Measurements from ENCODE around the gene TRAF2. TPM values are rescaled to one million over a fixed set of nuclear protein-coding genes. Genes with fewer than 3 reads are reported as not detected.

Gene TRAF2
- total RNA-seq, 2 donors from 2014 or later = 45.9 to 55.1 TPM

GRCh38 chr9:136899196-136899595 lies 12.9 kb downstream of the TRAF2 start:
- Histone ChIP-seq H3K36me3 (ENCODE audit: control insufficient read depth, insufficient read depth, low read length) (peaks cover 61% of the 10 kb centered on the region), H3K9me3 (ENCODE audit: control insufficient read depth, low read length) (no peaks in the 10 kb centered on the region), H3K27ac (ENCODE audit: low read depth, low read length) (no peak overlapping the region), H3K4me3 (ENCODE audit: low read length) (no peak overlapping the region), H3K9ac (ENCODE audit: extremely low read depth, low read length, poor library complexity, severe bottlenecking) (no peak overlapping the region), H3K4me1 (ENCODE audit: control insufficient read depth, insufficient read depth, low read length) (no peaks in the 10 kb centered on the region), H3K27me3 (ENCODE audit: control insufficient read depth, insufficient read depth, low read length, poor library complexity, severe bottlenecking) (no peaks in the 10 kb centered on the region)
- Mint-ChIP-seq H3K36me3 (ENCODE audit: low read depth) (peaks cover 54% of the 10 kb centered on the region), H3K4me3 (no peak overlapping the region), H3K9me3 (no peaks in the 10 kb centered on the region), H3K27ac (peak overlapping the region; percentile 39), H3K4me1 (no peaks in the 10 kb centered on the region), H3K27me3 (ENCODE audit: insufficient read depth) (no peaks in the 10 kb centered on the region)
- no peak for DNase-seq
- TF ChIP-seq, protein P1, sequence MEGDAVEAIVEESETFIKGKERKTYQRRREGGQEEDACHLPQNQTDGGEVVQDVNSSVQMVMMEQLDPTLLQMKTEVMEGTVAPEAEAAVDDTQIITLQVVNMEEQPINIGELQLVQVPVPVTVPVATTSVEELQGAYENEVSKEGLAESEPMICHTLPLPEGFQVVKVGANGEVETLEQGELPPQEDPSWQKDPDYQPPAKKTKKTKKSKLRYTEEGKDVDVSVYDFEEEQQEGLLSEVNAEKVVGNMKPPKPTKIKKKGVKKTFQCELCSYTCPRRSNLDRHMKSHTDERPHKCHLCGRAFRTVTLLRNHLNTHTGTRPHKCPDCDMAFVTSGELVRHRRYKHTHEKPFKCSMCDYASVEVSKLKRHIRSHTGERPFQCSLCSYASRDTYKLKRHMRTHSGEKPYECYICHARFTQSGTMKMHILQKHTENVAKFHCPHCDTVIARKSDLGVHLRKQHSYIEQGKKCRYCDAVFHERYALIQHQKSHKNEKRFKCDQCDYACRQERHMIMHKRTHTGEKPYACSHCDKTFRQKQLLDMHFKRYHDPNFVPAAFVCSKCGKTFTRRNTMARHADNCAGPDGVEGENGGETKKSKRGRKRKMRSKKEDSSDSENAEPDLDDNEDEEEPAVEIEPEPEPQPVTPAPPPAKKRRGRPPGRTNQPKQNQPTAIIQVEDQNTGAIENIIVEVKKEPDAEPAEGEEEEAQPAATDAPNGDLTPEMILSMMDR (conservative IDR thresholded peaks at IDR 0.05) = no peak
- 89 to 90% methylated on average over 9 of the region's 9 CpGs for WGBS, 2 experiments (ENCODE audit: insufficient coverage in 1 of 2, insufficient read length in 1 of 2)

GRCh38 chr9:136900556-136900955 lies 14.2 kb downstream of the TRAF2 start:
- Mint-ChIP-seq H3K9me3 (no peaks in the 10 kb centered on the region), H3K27me3 (ENCODE audit: insufficient read depth) (no peaks in the 10 kb centered on the region), H3K4me3 (no peak overlapping the region), H3K27ac (no peak overlapping the region), H3K36me3 (ENCODE audit: low read depth) (peaks cover 54% of the 10 kb centered on the region), H3K4me1 (no peaks in the 10 kb centered on the region)
- DNase-seq = no peak
- Histone ChIP-seq H3K9me3 (ENCODE audit: control insufficient read depth, low read length) (no peaks in the 10 kb centered on the region), H3K27me3 (ENCODE audit: control insufficient read depth, insufficient read depth, low read length, poor library complexity, severe bottlenecking) (no peaks in the 10 kb centered on the region), H3K4me1 (ENCODE audit: control insufficient read depth, insufficient read depth, low read length) (no peaks in the 10 kb centered on the region), H3K9ac (ENCODE audit: extremely low read depth, low read length, poor library complexity, severe bottlenecking) (no peak overlapping the region), H3K27ac (ENCODE audit: low read depth, low read length) (no peak overlapping the region), H3K36me3 (ENCODE audit: control insufficient read depth, insufficient read depth, low read length) (peaks cover 65% of the 10 kb centered on the region), H3K4me3 (ENCODE audit: low read length) (no peak overlapping the region)
- TF ChIP-seq, protein P1 (conservative IDR thresholded peaks at IDR 0.05) = no peak
- 96 to 97% methylated on average over 6 to 10 of the region's 10 CpGs for WGBS, 2 experiments (ENCODE audit: insufficient coverage in 1 of 2, insufficient read length in 1 of 2)

DNA sequence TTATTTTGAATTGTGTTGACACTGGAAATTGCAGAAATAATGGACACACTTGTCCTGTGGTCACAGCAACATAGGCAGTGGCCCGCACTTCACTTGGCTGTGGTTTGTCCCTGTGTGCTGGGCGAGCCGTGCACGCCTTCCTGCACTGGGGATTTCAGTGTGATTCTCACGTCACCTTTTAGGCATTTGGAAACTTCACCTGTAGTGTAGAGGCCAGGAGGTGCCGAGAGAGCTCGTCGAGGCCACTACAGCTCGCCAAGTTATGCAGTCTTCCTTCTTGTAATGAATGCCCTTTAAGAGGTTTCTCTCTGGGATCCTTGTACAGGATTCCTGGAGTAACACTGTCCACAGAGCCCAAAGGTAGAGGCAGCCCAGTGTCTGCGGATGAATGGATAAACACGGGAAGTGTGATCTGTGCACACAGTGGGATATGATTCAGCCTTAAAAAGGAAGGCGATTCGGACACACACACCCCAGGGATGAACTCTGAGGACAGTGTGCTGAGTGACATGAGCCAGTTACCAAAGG lies 14.7 kb downstream of the TRAF2 start:
- H3K9me3 Mint-ChIP-seq = no peaks in the 10 kb centered on the region
- no peaks in the 10 kb centered on the region for H3K27me3 ChIP-seq (ENCODE audit: control insufficient read depth, insufficient read depth, low read length, poor library complexity, severe bottlenecking)
- H3K36me3 ChIP-seq (ENCODE audit: control insufficient read depth, insufficient read depth, low read length) = peaks cover 67% of the 10 kb centered on the region
- no peaks in the 10 kb centered on the region for H3K9me3 ChIP-seq (ENCODE audit: control insufficient read depth, low read length)
- H3K4me3 ChIP-seq (ENCODE audit: low read length) = no peak overlapping the region
- no peaks in the 10 kb centered on the region for H3K4me1 ChIP-seq (ENCODE audit: control insufficient read depth, insufficient read depth, low read length)
- peak overlapping the region; percentile 75 for H3K27ac Mint-ChIP-seq
- no peak for DNase-seq
- WGBS, 2 experiments (ENCODE audit: insufficient coverage in 1 of 2, insufficient read length in 1 of 2) = 92 to 96% methylated on average over 11 to 13 of the region's 13 CpGs
- TF ChIP-seq, protein P1 (conservative IDR thresholded peaks at IDR 0.05) = no peak
- no peaks in the 10 kb centered on the region for H3K4me1 Mint-ChIP-seq
- no peak overlapping the region for H3K27ac ChIP-seq (ENCODE audit: low read depth, low read length)
- no peak overlapping the region for H3K9ac ChIP-seq (ENCODE audit: extremely low read depth, low read length, poor library complexity, severe bottlenecking)
- no peaks in the 10 kb centered on the region for H3K27me3 Mint-ChIP-seq (ENCODE audit: insufficient read depth)
- H3K36me3 Mint-ChIP-seq (ENCODE audit: low read depth) = peaks cover 55% of the 10 kb centered on the region
- no peak overlapping the region for H3K4me3 Mint-ChIP-seq

Data from endodermal cell (in vitro differentiated cells).